ENCODE data around the gene SPRR3. TPM values are rescaled to one million over a fixed set of nuclear protein-coding genes. Genes with fewer than 3 reads are reported as not detected.

The SPRR3 gene
- total RNA-seq, 1 experiment from 2014 or later, result not detected

- ChIA-PET POLR2A (no interaction called here), RAD21 (ENCODE audit: low non-redundant PET in 1 of 2, low total read pairs in 2 of 2, uncharacterized antibody in 2 of 2, unreplicated experiment in 2 of 2) (no interaction called here), CTCF (no interaction called here)
- Histone ChIP-seq H3K27ac (ENCODE audit: low read depth, low read length) (no peak overlapping the region), H2AFZ (ENCODE audit: low read depth, low read length, poor library complexity, severe bottlenecking) (no peak overlapping the region), H3K9me2 (ENCODE audit: insufficient read depth) (no peaks in the 10 kb centered on the region), H3K4me3 (replicated peaks in 1 of 2; ENCODE audit: low read depth in 1 of 2, low read length in 2 of 2) (no peak overlapping the region), H3K27me3 (ENCODE audit: insufficient read depth, low read length) (peaks cover 26% of the 10 kb centered on the region), H3K4me2 (ENCODE audit: low read length) (no peak overlapping the region), H3K36me3 (ENCODE audit: control insufficient read depth in 1 of 2, insufficient read depth in 2 of 2, low read length in 2 of 2) (no peaks in the 10 kb centered on the region), H3K9me3 (ENCODE audit: control insufficient read depth in 1 of 2, insufficient read depth in 1 of 2, low read depth in 1 of 2, low read length in 2 of 2) (no peaks in the 10 kb centered on the region), H3K4me1 (ENCODE audit: control insufficient read depth in 1 of 2, insufficient read depth in 2 of 2, low read length in 2 of 2) (no peaks in the 10 kb centered on the region), H4K20me1 (ENCODE audit: insufficient read depth) (no peaks in the 10 kb centered on the region), H3K79me2 (ENCODE audit: insufficient read depth, low read length) (no peaks in the 10 kb centered on the region), H3K9ac (ENCODE audit: low read length) (no peak overlapping the region)
- BruUV-seq (replicated peaks), result no TSS peak
- intact Hi-C loops (cut with micrococcal nuclease), result no loop called here
- TF ChIP-seq ZFX (IDR thresholded peaks at IDR 0.05), result no peak
- no peak for TF ChIP-seq TCF7L2 (IDR thresholded peaks at IDR 0.05; ENCODE audit: borderline replicate concordance, extremely low read depth, insufficient read depth, insufficient read length)
- TF ChIP-seq MAX (IDR thresholded peaks at IDR 0.05), result no peak
- TF ChIP-seq SP1 (IDR thresholded peaks at IDR 0.05; ENCODE audit: low read depth), result no peak
- TF ChIP-seq REST (IDR thresholded peaks at IDR 0.05; ENCODE audit: low read depth), result no peak
- no peak for TF ChIP-seq ZNF274 (IDR thresholded peaks at IDR 0.05; ENCODE audit: low read depth, low read length)
- no peak for TF ChIP-seq CTCF (IDR thresholded peaks at IDR 0.05 in 2 of 3, conservative IDR thresholded peaks at IDR 0.05 in 1 of 3; ENCODE audit: borderline replicate concordance in 1 of 3, insufficient read depth in 1 of 3, low read depth in 2 of 3, low read length in 2 of 3)
- TF ChIP-seq SRF (IDR thresholded peaks at IDR 0.05; ENCODE audit: low read depth), result no peak
- TF ChIP-seq CBX3 (IDR thresholded peaks at IDR 0.05; ENCODE audit: low read depth), result no peak
- TF ChIP-seq SIN3A (IDR thresholded peaks at IDR 0.05; ENCODE audit: low read depth), result no peak
- no peak for TF ChIP-seq FOSL1 (IDR thresholded peaks at IDR 0.05; ENCODE audit: low read depth)
- TF ChIP-seq ATF3 (IDR thresholded peaks at IDR 0.05), result no peak
- no peak for TF ChIP-seq CEBPB (IDR thresholded peaks at IDR 0.05; ENCODE audit: low read depth)
- ATAC-seq, result no peak
- no peak for DNase-seq (ENCODE audit: low read depth, low spot score)
These were observed 29.2 kb upstream of the SPRR3 start for GRCh38 chr1:152972196-152972886.

Measured in HCT116 (cell line).